Measurements from ENCODE around the gene KRT17. TPM values are rescaled to one million over a fixed set of nuclear protein-coding genes. Genes with fewer than 3 reads are reported as not detected.
"Not testable (repeated sequence)": the region's sequence is repeated elsewhere in the genome, so short reads cannot be mapped to it uniquely, and the experiment has no call there.

The KRT17 gene
- total RNA-seq, 2 experiments from 2014 or later: not detected

DNA sequence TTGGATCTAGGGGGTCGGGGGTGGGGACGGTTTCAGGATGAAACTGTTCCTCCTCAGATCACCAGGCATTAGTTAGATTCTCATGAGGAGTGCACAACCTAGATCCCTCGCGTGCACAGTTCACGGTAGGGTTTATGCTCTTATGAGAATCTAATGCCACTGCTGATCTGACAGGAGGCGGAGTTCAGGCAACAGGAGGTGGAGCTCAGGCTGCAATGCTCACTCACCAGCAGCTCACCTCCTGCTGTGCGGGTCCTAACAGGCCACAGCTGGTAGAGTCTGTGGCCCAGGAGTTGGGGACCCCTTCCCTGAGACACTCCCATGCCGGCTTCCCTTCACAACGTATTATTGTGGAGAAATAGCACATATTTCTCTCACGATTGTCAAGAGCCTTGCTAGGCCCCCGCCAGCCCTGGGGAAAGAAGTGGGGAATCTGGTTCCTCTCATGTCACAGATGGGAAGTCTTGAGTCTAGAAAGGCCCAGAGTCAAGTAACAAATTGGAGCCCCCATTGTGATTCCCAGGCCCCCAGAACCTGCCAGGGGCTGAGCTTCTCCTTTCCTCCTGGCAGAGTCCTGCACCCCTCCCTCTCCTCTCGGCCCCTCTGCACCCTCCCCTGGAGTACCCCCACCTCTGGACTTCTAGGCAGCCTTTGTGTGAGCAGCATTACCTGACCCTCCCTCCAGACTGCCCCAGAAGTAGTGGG, 31.6 kb downstream of the KRT17 start:
- no peak overlapping the region for H3K4me3 Mint-ChIP-seq
- no peaks in the 10 kb centered on the region for H3K9me3 Mint-ChIP-seq
- no peak for DNase-seq
- peaks cover 5% of the 10 kb centered on the region for H3K27me3 Mint-ChIP-seq (ENCODE audit: low read depth)
- no peak overlapping the region for H3K27ac Mint-ChIP-seq
- CTCF ChIA-PET: interaction anchor here (0.7 kb wide), 1 partner anchor 9 kb away, joined by 5 read pairs; no protein-coding TSS in a partner anchor
- no peaks in the 10 kb centered on the region for H3K4me1 Mint-ChIP-seq (ENCODE audit: low read depth)
- intact Hi-C loops (cut with micrococcal nuclease): no loop called here
- H3K36me3 Mint-ChIP-seq (ENCODE audit: low read depth): no peaks in the 10 kb centered on the region

GRCh38 chr17:41589301-41589700, 35.1 kb downstream of the KRT17 start:
- no peak overlapping the region for H3K27ac Mint-ChIP-seq
- H3K4me1 Mint-ChIP-seq (ENCODE audit: low read depth): no peaks in the 10 kb centered on the region
- peaks cover 5% of the 10 kb centered on the region for H3K27me3 Mint-ChIP-seq (ENCODE audit: low read depth)
- no peaks in the 10 kb centered on the region for H3K9me3 Mint-ChIP-seq
- H3K36me3 Mint-ChIP-seq (ENCODE audit: low read depth): no peaks in the 10 kb centered on the region
- no peak for DNase-seq
- CTCF ChIA-PET: interaction anchor here (0.9 kb wide), 1 partner anchor 74 kb away, joined by 3 read pairs; no protein-coding TSS in a partner anchor
- no peak overlapping the region for H3K4me3 Mint-ChIP-seq
- intact Hi-C loops (cut with micrococcal nuclease): no loop called here

- no peaks in the 10 kb centered on the region for H3K9me3 Mint-ChIP-seq
- no peak overlapping the region for H3K4me3 Mint-ChIP-seq
- no peaks in the 10 kb centered on the region for H3K4me1 Mint-ChIP-seq (ENCODE audit: low read depth)
- intact Hi-C loops (cut with micrococcal nuclease): no loop called here
- no peak for DNase-seq
- peaks cover 7% of the 10 kb centered on the region for H3K27me3 Mint-ChIP-seq (ENCODE audit: low read depth)
- H3K36me3 Mint-ChIP-seq (ENCODE audit: low read depth): no peaks in the 10 kb centered on the region
- CTCF ChIA-PET: interaction anchor here (0.9 kb wide), 1 partner anchor 75 kb away, joined by 3 read pairs; no protein-coding TSS in a partner anchor
- H3K27ac Mint-ChIP-seq: no peak overlapping the region
Observed at GRCh38 chr17:41588126-41588810, 36.1 kb downstream of the KRT17 start.

DNA sequence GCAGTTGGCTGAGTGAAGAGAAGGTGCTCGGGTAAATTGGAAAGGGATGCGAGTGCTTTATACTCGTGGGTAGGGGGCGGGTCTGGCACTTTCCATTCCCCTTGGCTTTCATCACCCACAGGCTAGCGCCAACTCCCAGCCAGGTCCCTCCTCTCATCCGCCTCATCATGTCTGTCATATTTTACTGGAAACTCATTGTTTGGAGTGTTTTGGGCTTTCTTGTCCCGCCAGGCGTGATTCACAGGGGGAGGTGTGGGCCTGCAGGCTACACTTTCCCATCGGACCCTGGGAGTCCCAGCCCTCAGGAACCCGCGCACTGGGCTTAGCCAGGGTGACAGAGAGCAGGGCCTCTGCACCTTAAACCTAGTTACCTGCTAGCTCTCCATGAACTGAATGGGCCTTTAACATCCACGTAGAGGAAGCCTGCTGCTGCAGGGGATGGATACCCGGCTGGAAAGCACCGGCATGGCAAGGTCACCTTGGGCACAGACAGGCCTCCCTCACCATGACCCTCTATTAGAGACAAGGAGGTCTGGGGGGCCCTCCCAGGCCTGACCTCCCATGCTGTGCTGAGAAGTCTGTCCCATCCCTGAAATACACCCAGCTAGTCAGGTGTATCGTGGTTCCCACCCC, 37.4 kb downstream of the KRT17 start, which contains the start of gene KRT14:
Gene KRT14, minus strand, starts transcription at position 33 of the 633 bp plus-strand sequence. CDS start 61 bp downstream, outside the sequence.
- H3K9me3 Mint-ChIP-seq: no peaks in the 10 kb centered on the region
- H3K4me3 Mint-ChIP-seq: no peak within 1 kb of the TSS
- peaks cover 9% of the 10 kb centered on the region for H3K27me3 Mint-ChIP-seq (ENCODE audit: low read depth)
- no peaks in the 10 kb centered on the region for H3K36me3 Mint-ChIP-seq (ENCODE audit: low read depth)
- intact Hi-C loops (cut with micrococcal nuclease): no loop called here
- H3K27ac Mint-ChIP-seq: no peak within 1 kb of the TSS
- no peaks in the 10 kb centered on the region for H3K4me1 Mint-ChIP-seq (ENCODE audit: low read depth)
- DNase-seq: no peak
- CTCF ChIA-PET: no interaction called here

DNA sequence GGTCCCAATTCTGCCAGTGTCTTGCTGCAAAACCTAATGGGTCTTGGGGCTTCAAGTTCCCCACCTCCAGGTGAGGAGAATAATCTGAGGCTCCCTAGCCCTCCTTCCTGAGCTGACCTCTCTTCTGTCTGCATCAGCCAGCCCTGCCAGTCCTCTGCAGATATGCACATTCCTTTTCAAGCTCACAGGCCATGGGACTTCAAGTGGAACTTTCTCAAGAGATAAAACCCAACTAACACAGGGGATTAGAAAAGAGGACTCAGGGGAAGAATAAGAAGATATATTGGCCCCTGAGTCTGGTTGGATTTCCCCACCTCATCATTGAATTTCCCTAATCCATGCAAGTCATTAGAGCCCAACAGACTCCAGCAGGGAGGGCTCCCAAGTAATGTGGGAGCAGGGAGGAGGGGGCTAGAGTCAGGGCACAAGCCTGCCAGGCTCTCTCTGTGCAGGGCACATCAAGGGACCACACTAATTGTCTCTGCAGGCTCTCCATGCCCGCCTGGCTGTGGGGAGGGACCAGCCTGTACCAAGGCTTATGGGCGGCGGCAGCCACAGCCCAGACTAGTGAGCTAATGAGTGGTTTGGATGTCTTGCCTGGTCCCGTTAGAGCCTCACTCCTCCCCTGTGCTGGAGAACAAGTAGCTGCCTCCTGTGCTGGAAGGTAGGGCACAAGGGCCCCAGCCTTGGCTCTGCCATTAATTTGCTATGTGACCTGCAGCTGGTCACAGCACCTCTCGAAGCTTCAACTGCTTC, 38.9 kb downstream of the KRT17 start:
- no peak overlapping the region for H3K27ac Mint-ChIP-seq
- H3K36me3 Mint-ChIP-seq (ENCODE audit: low read depth): no peaks in the 10 kb centered on the region
- no peaks in the 10 kb centered on the region for H3K4me1 Mint-ChIP-seq (ENCODE audit: low read depth)
- CTCF ChIA-PET: interaction anchor here (1.4 to 1.7 kb wide), 2 partner anchors 37 to 63 kb away, joined by 4 to 7 read pairs; no protein-coding TSS in a partner anchor
- H3K9me3 Mint-ChIP-seq: no peaks in the 10 kb centered on the region
- DNase-seq: no peak
- intact Hi-C loops (cut with micrococcal nuclease): no loop called here
- H3K4me3 Mint-ChIP-seq: no peak overlapping the region
- H3K27me3 Mint-ChIP-seq (ENCODE audit: low read depth): peaks cover 9% of the 10 kb centered on the region

DNA sequence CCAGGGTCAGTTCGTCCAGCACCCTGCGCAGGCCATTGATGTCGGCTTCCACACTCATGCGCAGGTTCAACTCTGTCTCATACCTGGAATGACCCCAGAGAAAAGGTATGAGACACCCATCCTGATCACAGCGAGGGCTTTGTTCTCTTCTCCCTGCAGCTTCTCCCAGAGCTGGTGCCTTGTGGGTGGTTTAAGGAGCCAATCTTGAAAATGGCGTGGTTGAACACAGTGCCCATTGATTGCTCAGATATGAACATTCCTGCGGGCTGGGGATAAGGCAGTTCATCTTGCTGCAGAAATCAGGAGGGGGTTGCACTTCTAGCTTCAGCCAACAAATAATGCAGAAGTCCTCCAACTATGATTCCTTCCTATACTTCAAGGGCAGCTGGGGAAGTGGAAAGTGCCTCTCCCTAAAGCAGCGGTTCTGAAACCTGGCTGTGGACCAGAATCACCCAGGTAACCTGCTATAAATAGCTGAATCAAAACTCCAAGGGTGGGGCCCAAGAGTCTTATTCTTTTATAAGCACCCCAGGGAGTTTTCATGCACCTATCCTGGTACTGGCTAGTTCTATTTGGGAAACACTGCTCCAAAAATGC, 39.9 kb downstream of the KRT17 start:
- H3K4me3 Mint-ChIP-seq; DNase-seq; H3K36me3 Mint-ChIP-seq (ENCODE audit: low read depth); intact Hi-C loops (cut with micrococcal nuclease); H3K9me3 Mint-ChIP-seq; H3K4me1 Mint-ChIP-seq (ENCODE audit: low read depth); H3K27ac Mint-ChIP-seq: not testable (repeated sequence)
- CTCF ChIA-PET: interaction anchor here (0.6 to 1.7 kb wide), 3 partner anchors 36 to 828 kb away, joined by 3 to 7 read pairs (median 4); no protein-coding TSS in a partner anchor
- peaks cover 15% of the 10 kb centered on the region for H3K27me3 Mint-ChIP-seq (ENCODE audit: low read depth)

- Mint-ChIP-seq H3K4me1 (ENCODE audit: low read depth) (no peaks in the 10 kb centered on the region), H3K9me3 (no peaks in the 10 kb centered on the region), H3K27ac (no peak overlapping the region), H3K4me3 (no peak overlapping the region), H3K27me3 (ENCODE audit: low read depth) (peaks cover 18% of the 10 kb centered on the region), H3K36me3 (ENCODE audit: low read depth) (no peaks in the 10 kb centered on the region)
- CTCF ChIA-PET: interaction anchor here (0.6 kb wide), 2 partner anchors 9 to 707 kb away, joined by 3 to 5 read pairs; no protein-coding TSS in a partner anchor
- intact Hi-C loops (cut with micrococcal nuclease): no loop called here
- no peak for DNase-seq
Observed at GRCh38 chr17:41583137-41584127, 40.9 kb downstream of the KRT17 start.

GRCh38 chr17:41582061-41582968, 42.1 kb downstream of the KRT17 start:
- H3K9me3 Mint-ChIP-seq; H3K36me3 Mint-ChIP-seq (ENCODE audit: low read depth); H3K4me1 Mint-ChIP-seq (ENCODE audit: low read depth); intact Hi-C loops (cut with micrococcal nuclease); DNase-seq; H3K4me3 Mint-ChIP-seq; H3K27ac Mint-ChIP-seq: not testable (repeated sequence)
- peaks cover 25% of the 10 kb centered on the region for H3K27me3 Mint-ChIP-seq (ENCODE audit: low read depth)
- CTCF ChIA-PET: interaction anchor here (0.6 to 1.9 kb wide), 3 partner anchors 34 to 706 kb away, joined by 3 to 9 read pairs (median 4); no protein-coding TSS in a partner anchor

DNA sequence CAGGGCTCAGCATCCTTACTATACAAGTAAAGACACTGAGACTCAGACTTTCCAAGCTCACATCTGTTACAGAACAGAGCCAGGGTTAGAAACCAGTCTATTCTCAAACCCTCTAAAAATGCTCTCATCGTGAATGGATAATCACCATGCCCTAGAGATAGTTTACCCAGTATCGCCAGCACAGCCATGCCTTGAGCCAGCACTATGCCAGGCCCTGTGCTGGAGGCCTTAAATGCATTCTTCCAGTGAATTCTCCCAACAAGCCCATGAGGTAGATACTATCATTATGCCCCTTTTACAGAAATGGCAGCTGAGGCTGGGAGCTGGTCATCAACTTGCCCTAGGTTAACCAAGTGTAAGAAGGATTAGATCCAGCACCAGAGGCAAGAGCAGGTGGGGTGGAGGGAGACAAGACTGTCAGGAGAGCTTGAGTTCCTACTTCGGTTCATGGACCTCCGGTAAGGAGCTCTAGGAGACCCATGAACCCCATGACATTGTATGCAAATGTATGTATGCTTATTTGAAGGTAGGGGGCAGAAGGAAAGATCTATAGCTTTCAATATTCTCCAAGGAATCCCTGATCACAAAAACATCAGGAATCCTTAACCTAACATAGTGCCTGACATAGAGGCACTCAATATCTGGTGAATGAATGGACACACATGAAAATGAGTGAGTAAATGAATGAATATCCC, 42.9 kb downstream of the KRT17 start:
- DNase-seq: no peak
- H3K36me3 Mint-ChIP-seq (ENCODE audit: low read depth): no peaks in the 10 kb centered on the region
- H3K4me1 Mint-ChIP-seq (ENCODE audit: low read depth): no peaks in the 10 kb centered on the region
- CTCF ChIA-PET: interaction anchor here (0.5 to 1.9 kb wide), 4 partner anchors 10 to 82 kb away, joined by 3 to 9 read pairs (median 4); partner anchors contain the start of gene KRT9
- H3K27ac Mint-ChIP-seq: no peak overlapping the region
- H3K9me3 Mint-ChIP-seq: no peaks in the 10 kb centered on the region
- H3K4me3 Mint-ChIP-seq: no peak overlapping the region
- peaks cover 29% of the 10 kb centered on the region for H3K27me3 Mint-ChIP-seq (ENCODE audit: low read depth)
- intact Hi-C loops (cut with micrococcal nuclease): no loop called here

Data from activated naive CD4-positive, alpha-beta T cell treated with anti-CD3 and anti-CD28 coated beads for 36 hours (primary cell).